ENCODE data around the gene IVD. TPM values are rescaled to one million over a fixed set of nuclear protein-coding genes. Genes with fewer than 3 reads are reported as not detected.
A peak's percentile ranks its signal among the peaks of the same experiment; 100 is the strongest.

The IVD gene
- 14.7 TPM for total RNA-seq

- ATAC-seq = peak; percentile 96
Observed at GRCh38 chr15:40405501-40406381, at the start of gene IVD. IVD (plus strand) TSS chr15:40405795; CDS start chr15:40405828, 33 bp downstream.

GRCh38 chr15:40355976-40356585, 49.5 kb upstream of the IVD start:
- ATAC-seq = no peak

- no peak for ATAC-seq
Observed at GRCh38 chr15:40357246-40357645, 48.3 kb upstream of the IVD start.

- ATAC-seq = peak; percentile 79
Observed at GRCh38 chr15:40357723-40358470, 47.7 kb upstream of the IVD start, which contains the start of gene DISP2. DISP2 (plus strand) TSS chr15:40358219; CDS start chr15:40358322, 103 bp downstream.

GRCh38 chr15:40358471-40359353, 46.9 kb upstream of the IVD start:
- peak; percentile 5 for ATAC-seq

GRCh38 chr15:40360015-40360414, 45.6 kb upstream of the IVD start:
- ATAC-seq = no peak

- ATAC-seq = no peak
Observed at GRCh38 chr15:40361640-40362039, 44.0 kb upstream of the IVD start.

- ATAC-seq = no peak
Observed at GRCh38 chr15:40363611-40364010, 42.0 kb upstream of the IVD start.

GRCh38 chr15:40364251-40364650, 41.3 kb upstream of the IVD start:
- no peak for ATAC-seq

GRCh38 chr15:40365016-40365415, 40.6 kb upstream of the IVD start:
- no peak for ATAC-seq

- no peak for ATAC-seq
Observed at GRCh38 chr15:40365624-40366456, 39.8 kb upstream of the IVD start.

- ATAC-seq = no peak
Observed at GRCh38 chr15:40366457-40367370, 38.9 kb upstream of the IVD start.

GRCh38 chr15:40367371-40367685, 38.3 kb upstream of the IVD start:
- ATAC-seq = no peak

- ATAC-seq = peak; percentile 92
Observed at GRCh38 chr15:40367686-40368611, 37.6 kb upstream of the IVD start.

GRCh38 chr15:40368719-40369473, 36.7 kb upstream of the IVD start:
- ATAC-seq = peak; percentile 4

- ATAC-seq = no peak
Observed at GRCh38 chr15:40369474-40369869, 36.1 kb upstream of the IVD start.

GRCh38 chr15:40369971-40370370, 35.6 kb upstream of the IVD start:
- no peak for ATAC-seq

- no peak for ATAC-seq
Observed at GRCh38 chr15:40372981-40373380, 32.6 kb upstream of the IVD start.

Measured in esophagus mucosa (tissue), 1 donor.